Mesenteric fat pad (tissue), 1 donor: ENCODE data around the gene BAHCC1. TPM values are rescaled to one million over a fixed set of nuclear protein-coding genes. Genes with fewer than 3 reads are reported as not detected.

Source experiments
- DNase-seq: peaks from one replicate; pipeline ENCODE4 v3.0.0-alpha.2; 2020; ENCODE audit warnings: low spot score
- total RNA-seq: library from RNA; stranded (reverse); fragmentation: NEBNext Ultra II Directional; extraction: Animal tissue kit (Norgen Biotek cat#: 25700); gene quantifications from one replicate; pipeline ENCODE4 v1.2.1, GENCODE V29; 2021
- donor health status: DM: yes; HTN: yes; CAD: no.

BAHCC1 gene
- total RNA-seq, 1 donor from 2014 or later, result 11.0 TPM

DNA sequence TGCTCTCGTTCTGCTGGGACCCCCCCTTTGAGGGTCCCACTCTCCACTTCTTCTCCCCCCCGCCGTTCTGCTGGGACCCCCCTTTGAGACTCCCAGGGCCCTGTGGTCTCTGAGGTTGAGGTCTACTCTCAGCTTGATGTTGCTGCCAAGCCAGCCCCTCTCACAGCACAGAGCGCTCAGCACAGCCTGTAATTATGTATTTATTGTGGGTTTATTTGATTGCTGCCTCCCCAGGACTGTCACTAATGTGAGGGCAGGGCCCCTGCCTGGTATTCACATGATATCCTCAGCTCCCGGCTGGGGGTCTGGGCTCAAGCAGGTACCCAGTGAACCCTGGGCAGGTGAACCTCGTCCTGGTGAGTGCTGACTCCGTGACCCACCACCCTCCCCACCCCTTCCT lies 81.9 kb downstream of the BAHCC1 start:
- no peak for DNase-seq

DNA sequence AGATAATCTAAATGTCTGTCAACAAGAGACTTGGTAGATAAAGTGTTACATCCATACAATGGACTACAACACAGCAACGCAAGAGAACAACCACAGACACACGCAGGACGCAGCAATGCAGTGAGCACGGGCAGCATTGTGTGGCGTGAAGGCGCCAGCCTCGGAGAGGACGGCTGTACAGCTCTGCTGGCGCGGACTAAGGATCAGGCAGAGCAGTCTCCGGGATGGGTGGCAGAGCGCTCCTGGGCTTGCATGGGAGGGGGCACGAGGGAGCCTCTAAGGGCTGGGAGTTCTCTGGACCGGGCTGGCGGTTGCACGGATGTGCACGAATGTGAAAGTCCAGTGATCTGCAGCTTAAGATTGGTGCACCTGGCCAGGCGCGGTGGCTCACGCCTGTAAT lies 82.9 kb downstream of the BAHCC1 start:
- no peak for DNase-seq

DNA sequence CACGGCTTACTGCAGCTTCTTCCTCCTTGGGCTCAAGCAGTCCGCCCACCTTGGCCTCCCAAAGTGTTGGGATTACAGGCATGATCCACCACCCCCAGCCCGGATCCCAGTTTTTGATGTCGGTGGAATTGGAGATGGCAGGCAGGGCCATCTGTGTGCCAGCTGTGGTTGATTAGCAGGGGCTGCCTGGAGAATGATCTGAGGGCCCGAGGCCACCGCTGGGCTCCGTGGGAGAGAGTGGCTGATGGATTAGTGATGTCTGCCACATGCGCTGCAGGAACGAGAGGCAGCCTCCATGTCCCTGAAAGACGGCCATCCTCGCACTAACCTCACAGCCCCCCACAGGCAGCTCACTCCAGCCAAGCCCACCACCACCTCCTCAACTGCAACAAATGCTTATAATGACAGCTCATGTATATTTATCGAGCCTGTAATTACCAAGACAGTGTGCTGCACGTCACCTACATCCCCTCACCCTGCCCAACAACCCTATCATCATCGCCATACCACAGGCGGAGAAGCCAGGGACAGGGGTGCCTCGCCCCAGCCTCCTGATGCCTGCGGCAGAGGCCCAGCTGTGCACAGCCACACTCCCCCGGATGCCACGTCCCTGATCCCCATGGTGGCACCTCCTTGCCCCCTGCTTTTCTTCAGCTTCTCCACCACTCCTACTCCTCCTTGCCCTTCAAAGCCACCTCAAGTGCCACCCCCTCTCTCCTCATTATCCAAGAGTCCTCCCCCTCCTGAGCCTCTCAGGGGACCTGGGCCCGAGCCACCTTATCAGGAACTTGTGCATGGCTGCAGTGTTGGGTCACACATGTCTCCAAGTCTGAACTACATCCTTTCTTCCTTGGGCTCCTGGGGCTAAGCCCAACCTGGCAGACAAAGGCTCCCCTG lies 84.2 kb downstream of the BAHCC1 start:
- no peak for DNase-seq

DNA sequence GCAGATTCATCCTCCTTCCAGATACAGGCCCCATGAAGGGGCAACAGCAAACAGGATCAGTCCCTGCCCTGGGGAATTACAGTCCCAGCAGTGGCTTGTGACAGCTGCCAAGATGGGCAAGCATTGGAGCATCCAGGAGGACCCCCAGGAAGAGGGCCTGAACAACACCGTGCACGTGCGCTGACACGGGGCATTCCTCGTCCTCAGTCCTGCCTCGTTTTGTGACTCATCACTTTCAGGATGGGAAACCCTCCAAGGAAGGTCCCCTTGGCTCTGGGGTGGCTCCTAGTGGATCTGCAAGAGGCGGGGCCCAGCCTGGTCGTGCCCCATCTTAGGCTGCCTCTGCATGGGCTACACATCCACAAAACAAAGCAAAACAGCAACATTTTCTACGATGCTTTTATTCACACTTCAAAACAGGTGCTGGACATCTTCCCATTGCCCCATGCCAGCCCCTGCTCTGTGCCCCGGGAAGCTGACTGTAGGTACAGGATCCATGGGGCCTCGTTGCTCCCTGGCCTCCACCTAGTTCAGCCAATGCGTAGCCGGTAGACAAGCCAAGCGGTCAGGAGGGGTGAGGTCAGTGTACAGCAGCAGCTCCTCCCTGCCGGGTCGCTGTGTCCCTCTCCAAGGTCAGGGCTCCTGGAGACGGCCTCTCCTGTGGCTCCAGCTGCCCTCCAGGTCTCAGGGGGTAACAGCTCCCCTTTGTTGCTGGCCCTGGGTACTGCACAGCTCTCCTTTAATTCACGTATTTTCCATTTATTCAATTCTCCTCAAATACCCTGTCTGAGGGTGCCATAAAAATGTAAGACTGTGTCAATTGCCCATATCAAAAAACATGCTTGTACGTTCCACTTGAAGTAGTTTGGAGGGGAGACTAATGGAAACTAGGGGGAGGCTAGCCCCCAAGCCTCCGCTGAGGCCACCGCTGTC lies 85.1 kb downstream of the BAHCC1 start:
- no peak for DNase-seq

DNA sequence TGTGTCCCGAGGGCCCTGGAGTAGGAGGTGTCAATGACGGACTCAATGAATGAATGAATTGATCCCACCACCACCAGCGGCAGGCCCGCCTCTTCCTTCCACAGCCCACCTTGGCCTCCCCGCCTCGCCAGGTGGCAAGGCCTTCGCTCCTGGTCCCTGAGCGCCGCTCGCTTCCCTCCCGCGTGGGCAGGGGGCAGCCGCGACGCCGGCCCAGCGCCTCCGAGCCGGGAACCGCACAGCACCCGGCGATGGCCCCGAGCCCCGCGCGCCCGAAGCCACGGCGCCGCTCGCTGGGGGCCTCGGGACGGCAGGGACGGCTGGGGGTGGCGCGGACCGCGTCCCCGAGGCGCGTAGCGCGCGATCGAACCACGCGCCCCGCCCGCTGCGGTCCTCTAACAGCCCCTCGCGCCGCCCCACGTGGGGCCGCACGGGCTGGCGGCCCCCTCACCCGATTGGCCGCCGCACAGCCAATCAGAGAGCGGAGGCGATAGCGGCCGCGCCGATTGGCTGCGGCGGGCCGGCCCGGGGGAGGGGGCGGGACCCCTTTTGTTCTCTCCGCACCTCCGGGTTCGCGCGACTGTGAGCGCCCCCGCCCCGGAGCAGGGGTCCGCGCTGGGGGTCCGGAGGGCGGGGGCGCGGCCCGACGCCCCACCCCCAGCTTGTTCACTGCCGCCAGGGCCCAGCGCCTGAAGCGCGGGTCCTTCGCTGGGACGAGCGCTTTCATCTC lies 86.0 kb downstream of the BAHCC1 start:
- no peak for DNase-seq

DNA sequence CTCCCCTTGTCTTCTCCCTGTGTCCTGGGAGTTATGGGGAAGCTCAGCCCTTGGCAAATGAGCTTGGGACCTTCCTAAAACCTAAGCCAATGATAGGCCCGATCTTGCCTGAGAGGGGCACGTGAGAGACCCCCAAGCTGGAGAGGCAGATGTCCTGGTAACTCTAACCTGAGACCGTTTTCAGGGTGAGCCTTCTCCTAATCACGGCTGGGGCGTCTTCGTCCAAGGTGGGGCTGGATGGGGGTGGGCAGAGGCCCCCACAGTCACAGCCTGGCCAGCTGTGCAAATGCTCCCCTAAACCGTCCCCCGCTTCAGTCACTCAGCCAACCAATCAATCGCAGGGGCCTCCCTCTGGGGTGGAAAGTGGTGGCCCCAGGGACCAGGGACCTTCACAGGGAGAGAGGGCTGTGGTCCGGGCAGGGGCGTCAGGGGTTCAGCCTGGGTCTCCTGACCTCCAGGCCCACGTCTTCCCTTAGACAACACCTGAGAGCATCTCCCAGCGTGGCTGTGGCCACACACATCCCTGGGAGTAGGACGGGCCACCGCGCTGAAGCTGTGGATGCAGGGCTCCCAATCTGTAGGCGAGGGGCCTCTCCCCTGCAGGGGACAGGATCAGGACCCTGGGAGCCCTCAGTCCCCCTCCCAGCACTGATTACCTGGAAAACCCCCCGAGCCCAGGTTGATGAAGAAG lies 86.7 kb downstream of the BAHCC1 start:
- no peak for DNase-seq

DNA sequence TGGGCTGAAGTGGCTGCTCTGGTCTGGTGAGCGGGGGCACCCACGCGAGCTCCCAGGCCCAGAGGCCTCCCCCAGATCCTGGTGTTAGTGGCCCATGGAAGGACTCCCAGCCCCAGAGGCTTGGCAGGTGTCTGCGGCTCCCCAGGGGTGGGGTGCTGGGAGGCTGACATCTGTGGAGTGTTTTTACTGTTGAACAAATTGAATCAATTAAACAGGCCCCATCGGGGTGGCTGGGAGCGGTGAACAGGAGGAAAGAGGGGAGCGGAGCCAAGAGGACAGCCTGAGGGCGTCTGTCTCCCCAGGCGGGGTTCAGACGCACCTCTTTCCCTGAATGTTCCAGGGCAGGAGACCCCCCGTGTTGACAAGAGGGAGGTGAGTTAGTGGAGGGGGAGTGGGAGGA lies 87.4 kb downstream of the BAHCC1 start:
- no peak for DNase-seq

DNA sequence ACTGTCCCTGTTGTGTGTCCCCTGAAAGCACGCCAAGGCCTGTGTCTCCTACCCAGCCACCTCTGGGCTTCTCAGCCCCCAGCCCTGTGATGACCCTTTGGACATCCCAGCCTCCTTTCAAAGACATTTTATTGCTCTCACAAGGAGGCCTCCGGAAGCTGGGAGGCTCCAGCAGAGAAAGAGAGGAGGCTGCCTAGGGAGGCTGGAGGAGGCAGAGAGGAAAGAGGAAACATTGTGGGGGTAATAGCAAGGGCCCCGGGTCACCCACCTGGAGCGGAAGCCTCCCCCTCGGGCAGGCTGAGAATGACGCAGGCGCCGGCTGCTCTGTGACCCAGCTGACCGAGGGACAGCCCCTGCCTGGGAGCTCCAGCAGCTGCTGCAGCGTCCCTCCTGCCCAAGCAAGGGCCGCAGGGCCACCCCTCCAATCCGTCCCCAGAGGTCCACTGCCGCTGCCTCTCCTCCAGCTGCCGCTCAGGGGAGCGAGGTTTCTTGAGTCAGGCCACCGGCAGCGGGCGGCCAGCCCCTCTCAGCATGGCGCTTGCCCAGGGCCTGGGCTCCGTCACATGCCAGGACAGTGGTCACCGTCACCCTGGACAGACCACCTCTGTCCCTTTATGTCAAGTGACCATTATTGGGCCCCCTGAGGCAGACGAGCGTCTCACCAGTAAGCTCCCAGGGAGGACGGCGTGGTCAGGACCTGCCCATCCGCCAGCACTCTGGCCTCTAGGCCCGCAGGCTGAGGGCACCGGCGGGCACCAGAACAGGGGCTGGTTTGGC lies 88.0 kb downstream of the BAHCC1 start:
- no peak for DNase-seq

DNA sequence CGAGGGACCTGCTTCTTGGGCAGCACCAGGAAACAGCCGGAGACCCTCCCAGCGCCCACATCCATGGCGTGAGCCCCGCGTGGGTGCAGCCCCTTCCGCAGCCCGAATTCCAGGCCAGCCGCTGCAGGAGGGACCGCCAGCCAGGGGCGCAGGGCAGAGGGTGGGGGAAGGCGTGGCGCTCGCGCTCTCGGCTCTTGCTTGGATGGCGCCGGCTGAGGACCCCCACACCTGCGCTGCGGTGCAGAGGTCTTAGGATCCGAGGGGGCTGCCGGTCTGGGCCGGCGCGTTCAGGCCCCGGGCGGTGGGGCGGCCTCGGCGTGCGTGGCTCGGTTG lies 88.6 kb downstream of the BAHCC1 start:
- DNase-seq, result no peak

DNA sequence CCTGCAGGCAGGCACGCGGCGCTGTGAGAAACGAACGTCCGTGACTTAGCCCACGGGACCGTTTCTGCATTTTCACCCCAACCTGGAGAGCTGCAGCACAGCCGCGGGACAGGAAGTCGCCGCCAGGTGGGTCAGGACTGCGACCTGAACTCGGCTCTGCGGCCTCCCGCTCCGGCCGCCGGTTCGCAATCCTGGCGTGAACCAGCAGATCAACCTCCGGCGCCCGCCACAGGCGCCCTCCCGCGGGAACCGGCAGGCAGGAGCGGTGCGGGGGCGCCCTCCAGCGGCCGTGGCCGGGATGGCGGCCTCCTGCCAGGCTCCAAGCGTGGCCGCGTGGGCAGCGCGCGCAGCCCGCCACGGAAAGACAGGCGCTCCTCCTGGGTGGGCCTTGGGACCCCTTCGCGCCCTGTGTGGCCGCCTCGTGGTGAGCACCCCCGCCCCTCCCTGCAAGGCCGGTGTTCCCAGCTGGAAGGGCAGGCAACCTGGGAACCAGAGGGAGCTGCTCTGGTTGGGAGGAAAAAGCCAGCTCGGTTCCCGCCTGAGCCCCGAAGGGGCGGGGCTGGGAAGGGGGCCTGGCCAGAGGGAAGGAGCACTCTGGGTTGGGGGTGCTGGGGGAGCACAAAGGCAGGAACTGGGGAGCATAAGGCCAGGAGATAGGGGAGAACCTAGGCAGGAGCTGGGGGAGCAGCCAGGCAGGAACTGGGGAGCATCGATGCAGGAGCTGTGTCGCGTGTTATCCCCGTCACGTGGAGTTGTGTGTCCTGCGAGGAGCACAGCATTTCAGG lies 89.1 kb downstream of the BAHCC1 start:
- DNase-seq, result peak; percentile 97

DNA sequence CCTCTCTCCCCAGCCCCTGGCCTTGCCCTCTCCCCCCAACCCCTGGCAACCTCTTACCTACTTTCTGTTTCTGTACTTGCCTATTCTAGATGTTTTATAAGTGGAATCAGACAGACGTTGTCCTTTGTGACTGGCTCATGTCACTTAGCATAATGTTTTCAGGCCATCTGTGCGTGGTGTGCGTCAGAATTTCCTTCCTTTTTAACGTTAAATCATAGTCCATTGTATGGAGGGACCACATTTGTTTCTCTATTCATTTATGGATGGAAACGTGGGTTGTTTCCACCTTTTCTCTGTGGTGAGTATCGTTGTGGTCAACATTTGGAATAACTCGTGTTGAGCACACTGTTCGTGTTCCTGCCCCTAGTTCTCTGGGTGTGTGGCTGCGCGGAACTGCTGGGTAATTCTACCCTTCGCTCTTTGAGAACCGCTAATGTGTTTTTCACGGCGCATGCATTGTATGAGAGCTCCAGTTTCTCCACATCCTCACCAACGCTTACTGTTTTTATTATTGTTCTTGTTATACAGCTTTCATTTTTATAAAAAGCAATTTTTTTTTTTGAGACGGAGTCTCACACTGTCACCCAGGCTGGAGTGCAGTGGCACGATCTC lies 91.0 kb downstream of the BAHCC1 start:
- no peak for DNase-seq

DNA sequence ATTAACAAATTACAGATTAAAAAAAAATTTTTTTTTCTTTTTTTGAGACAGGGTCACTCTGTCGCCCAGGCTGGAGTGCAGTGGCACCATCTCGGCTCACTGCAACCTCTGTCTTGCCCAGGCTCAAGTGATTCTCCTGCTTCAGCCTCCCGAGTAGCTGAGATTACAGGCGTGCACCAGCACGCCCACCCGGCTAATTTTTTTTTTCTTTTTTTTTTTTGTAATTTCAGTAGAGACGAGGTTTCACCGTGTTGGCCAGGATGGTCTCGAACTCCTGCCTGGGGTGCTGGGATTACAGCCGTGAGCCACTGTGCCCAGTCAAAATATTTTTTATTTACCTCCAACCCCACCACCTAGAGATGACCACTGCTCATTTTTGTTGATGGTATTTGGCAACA lies 91.8 kb downstream of the BAHCC1 start:
- DNase-seq, result no peak

DNA sequence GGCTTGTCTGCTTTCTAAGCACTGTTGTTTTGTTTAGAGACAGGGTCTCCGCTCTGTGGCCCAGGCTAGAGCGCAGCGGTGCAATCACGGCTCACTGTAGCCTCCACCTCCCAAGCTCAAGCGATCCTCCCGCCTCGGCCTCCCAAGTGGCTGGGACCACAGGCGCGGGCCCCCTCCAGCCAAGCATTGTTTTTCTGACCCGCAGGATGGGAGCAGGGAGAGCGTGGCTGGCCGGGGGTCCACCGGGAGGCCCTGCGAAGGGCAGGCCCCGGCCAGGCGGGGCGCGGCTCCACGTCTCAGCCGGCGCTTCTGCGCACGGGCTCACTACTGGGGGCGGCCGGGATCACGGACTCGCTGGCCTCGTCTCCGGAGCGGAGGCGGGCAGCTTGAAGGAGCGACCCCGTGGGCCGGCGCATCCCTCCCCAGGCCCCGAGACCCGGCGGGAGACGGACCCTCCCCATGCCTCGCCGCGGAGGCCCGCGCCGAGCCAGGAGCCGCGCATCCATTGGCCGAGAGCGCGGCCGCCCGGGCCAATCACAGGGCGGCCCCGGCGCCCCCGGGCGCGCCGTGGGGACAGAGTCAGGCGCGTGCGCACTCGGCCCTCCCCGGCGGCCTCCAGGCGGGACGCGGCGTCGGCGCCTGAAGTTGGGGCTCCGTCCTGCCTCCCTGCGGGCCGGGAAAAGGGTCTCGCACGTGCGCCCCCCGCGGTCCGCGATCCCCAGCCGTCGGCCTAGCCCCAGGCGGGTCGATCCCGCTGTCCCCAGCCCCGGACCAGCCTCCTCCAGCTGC lies 92.4 kb downstream of the BAHCC1 start:
- peak; percentile 95 for DNase-seq

DNA sequence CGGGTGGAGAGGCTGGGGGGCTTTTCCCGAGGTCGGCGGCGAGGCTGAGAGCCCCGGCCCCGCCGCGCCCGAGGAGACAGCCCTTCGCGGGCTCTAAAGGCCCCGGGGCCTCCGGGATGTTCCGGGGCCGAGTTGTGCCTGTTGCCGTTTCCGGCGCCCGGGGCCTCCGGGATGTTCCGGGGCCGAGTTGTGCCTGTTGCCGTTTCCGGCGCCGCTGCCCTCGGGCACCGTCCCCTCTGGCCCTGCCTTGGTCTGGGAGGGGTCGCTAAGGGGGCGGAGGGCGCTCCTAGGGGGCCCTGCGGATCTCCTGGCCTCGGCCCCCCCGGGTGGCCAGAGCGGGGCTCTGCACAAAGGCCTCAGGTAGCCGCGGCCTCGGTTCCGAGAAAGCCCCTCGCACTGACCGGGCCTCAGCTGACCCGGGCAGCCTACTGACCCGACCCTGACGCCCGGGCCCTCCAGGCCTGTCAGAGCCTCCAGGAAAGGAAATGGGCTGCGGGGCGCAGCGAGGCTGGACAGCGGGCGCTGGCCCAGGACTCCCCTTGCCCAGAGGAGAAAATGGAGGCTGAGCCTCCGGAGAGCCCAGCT lies 93.1 kb downstream of the BAHCC1 start:
- no peak for DNase-seq

DNA sequence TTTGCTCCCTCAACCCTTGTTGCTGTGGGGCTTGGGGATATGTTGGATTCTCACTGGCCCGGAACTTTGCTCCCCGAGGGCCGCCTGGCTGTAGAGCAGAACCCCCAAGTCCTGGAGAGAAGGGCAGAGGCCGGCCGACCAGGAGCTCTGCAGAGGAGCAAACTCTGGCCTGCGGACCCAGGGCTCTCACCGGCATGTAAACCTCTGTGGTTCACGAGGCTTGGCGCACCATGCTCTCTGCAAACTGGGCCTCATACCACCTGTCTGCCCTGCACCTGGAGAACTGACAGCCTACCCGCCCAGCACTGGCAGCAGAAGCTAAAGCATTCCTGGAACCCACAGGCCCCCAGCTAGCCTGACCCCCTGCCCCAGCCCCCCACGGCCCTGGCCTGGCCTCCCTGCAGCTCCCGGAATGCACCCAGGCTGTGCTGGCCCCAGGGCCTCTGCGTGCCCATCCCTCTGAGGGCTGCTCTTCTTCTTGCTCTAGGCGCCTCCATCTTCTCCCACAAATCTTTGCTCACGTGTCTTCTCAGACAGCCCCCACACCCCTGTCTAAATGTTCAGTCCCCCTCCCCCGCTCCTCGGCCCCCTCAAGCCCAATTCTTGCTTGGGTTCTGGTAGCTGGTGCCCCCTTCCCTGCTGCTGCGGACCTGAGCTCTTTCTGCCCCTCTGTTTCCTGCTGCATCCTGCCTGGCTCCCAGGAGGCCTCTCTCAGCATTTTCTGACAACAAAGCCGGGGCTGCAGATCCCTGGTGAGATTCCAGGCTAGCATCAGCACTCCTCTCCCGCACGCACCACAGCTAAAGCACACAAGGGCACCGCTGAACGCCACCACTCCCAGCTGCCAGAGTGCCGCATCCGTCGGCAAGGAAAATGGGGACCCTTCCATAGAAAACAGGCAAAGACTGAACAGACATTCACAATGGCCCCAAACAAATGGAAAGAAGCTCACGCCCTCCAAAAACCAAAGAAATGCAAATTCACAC lies 94.0 kb downstream of the BAHCC1 start:
- no peak for DNase-seq
